ENCODE results near the gene PEX5L.
"Not testable (repeated sequence)": the region's sequence is repeated elsewhere in the genome, so short reads cannot be mapped to it uniquely, and the experiment has no call there.

Gene PEX5L

GRCh38 chr3:179829401-179829800 lies 207.3 kb downstream of the PEX5L start:
- FAIRE-seq = no peak

DNA sequence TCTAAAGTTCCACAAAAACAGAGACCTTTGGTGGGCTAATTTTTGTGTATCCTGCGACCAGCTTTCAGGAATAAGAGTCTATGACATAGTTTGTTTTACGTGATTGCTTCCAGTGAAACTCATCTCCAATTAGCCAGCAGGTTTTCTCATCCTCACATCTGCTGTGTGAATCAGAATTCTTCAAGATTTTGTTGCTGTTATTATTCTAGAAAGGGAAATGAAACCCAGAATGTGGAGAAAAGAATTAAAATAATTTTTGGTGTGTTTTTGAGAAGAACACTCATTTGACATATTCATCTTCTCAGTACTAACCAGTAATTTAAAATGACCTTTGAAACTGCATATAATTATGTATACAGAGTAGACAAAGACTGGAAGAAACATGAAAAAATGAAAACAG lies 208.0 kb downstream of the PEX5L start:
- FAIRE-seq = no peak

GRCh38 chr3:179826247-179826637 lies 210.5 kb downstream of the PEX5L start:
- FAIRE-seq = no peak

GRCh38 chr3:179825527-179826246 lies 211.1 kb downstream of the PEX5L start:
- FAIRE-seq = no peak

DNA sequence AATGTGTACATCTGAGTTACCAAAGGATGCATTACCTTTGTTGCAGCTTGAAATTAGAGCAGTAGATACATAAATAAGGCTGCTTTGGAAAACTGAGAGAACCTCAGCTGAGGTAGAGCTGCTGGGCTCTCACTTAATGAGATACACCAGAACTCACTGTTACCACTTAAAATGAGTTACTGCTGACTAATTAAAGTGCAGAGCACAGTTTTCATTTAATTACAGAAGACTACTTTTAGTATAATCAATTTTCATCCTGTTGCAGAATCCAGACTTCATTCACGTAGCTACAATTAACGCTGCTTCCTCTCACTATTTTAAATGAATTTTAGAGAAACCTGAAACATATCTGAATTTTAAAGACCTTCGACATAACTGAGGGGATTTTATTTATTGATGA lies 214.4 kb downstream of the PEX5L start:
- FAIRE-seq = no peak

DNA sequence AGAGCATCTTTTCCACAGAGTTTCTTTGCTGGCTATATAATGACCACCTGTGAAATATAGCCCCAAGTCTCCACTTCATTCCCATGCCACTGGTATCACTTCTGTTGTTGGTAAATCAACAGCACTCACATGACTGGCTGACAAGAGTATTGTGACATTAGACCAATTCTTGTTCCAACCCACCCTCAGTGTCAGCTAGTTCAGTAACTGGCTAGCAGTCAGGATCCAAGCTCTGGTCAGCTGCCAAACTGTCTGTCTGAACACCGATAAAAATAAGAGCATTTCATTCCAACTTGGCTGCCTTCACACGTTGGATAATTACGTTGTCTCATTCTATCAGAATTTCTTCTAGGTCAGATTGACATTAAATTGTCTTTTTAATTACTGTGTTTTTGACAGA lies 217.4 kb downstream of the PEX5L start:
- FAIRE-seq = no peak

DNA sequence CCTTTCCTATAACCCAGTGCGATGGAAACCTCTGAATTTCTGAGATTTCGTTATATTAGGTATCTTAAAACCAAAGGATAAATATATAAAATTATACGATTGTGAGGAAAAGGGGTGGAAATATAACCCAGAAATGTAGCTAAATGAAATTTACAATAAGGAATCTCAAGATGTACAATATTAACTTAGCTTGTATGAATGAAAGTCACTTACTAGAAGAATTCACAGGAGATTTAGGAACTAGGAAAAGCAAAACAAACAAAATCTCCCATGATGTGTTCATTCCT lies 224.7 kb downstream of the PEX5L start:
- FAIRE-seq = peak; percentile 36

DNA sequence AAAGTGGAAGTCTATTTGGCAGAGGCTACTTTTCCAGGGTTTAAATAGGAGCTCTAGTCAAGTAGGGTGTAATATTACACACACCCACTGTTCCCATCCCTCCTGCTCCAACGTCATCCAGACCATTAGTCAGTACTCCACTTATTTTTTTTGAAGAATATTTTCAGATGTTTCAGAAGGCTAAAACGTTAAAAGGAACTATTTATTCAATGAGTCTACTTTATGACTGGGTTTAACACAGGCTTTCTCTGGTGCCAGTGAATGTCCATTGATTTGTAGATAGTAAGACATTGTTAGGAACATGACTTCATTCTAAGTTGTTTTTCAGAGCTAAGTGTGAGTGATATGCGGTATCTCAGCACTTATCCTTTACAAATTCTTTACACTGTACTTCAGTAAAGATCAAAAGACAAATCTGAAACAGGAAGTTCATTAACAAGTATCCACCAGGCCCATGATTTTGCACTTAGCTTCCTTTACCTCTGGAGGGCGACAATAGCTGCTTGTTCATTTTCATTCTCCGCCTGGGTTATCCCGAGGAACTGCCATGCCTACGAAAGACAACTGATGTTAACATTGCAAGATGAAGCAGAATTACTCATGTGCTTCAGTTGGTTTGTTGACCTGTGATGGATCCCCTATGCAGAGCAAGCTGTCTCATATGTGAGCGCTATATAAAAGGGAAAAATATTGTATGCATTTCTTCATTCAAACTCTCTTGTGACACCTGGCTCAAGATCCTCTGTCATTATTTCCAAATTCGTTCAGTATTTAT lies 225.2 kb downstream of the PEX5L start:
- FAIRE-seq = peak; percentile 90

DNA sequence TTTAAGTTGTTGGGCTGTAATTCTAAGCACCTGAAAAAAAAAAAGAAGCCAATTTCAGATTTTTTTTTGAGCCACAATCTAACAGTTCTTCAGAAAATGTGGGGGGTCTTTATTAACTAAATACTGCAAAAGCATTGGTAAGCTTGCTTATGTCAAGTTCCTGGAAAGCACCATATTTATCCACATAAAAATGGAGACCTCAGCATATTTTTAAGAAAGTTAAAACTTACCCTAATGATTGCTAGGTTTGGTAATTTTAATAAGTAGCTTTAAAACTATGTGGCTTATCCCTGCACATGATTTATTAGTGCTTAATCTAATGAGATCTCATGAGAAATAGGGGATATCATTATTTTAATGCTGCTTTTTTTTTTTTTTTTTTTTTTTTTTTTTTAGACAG lies 227.1 kb downstream of the PEX5L start:
- no peak for FAIRE-seq

- FAIRE-seq = no peak
Observed at GRCh38 chr3:179807588-179807987, 229.1 kb downstream of the PEX5L start.

DNA sequence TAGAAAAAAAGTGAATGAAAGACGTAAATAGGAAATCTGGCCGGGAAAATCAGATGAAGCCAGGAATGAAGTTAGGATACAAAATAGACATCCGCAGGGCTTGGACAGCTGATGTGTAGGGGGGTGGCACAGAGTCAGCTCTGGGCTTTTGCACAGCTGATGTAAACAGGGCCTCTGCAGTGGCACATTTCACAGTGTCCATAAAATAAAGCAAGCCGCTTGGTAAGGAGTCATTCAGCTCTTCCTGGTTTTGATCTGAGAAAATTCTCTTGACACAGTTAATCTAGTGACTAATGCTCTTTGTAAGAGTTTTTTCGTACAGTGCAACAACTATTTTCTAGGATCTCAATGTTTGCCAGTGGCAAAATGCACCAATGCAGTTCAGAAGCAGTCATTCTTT lies 230.6 kb downstream of the PEX5L start:
- FAIRE-seq = no peak

GRCh38 chr3:179801856-179802255 lies 234.9 kb downstream of the PEX5L start:
- no peak for FAIRE-seq

- FAIRE-seq = no peak
Observed at GRCh38 chr3:179801263-179801662, 235.5 kb downstream of the PEX5L start.

GRCh38 chr3:179797192-179797591 lies 239.5 kb downstream of the PEX5L start:
- FAIRE-seq = no peak

GRCh38 chr3:179796421-179796820 lies 240.3 kb downstream of the PEX5L start:
- no peak for FAIRE-seq

- no peak for FAIRE-seq
Observed at GRCh38 chr3:179794355-179794754, 242.4 kb downstream of the PEX5L start.

- FAIRE-seq = no peak
Observed at GRCh38 chr3:179791793-179792192, 244.9 kb downstream of the PEX5L start.

DNA sequence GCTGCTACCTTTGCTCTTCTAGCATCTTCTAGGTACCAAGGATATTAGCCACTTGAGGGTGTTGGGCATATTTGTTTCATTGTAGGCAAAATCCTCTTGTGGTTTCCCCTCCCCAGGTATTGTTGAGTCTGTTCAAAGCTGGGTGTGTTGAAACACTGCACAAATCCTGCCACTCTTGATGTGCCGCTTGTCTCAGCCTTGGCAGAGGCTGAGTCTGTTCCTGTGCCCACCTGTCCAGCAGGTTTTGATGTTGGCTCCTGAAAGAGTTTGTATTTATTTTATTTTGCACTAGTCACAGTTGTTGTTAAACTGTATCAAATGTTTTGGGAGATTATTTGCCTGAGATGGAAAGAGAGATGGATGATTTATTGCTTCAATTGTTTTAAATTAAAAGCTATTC lies 247.7 kb downstream of the PEX5L start:
- FAIRE-seq = no peak

DNA sequence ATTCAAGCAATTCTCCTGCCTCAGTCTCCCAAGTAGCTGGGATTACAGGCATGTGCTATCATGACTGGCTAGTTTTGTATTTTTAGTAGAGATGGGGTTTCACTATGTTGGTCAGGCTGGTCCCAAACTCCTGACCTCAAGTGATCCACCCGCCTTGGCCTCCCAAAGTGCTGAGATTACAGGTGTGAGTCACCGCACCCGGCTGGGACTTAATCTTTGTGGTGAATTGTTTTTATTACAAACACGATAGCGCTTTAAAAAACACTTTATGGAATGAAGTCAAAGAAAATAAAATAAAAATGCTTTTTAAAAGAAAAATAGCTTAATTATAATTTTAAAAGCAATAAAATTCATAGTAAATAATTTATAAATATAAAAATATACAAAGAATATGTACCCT lies 253.9 kb downstream of the PEX5L start:
- FAIRE-seq = not testable (repeated sequence)

DNA sequence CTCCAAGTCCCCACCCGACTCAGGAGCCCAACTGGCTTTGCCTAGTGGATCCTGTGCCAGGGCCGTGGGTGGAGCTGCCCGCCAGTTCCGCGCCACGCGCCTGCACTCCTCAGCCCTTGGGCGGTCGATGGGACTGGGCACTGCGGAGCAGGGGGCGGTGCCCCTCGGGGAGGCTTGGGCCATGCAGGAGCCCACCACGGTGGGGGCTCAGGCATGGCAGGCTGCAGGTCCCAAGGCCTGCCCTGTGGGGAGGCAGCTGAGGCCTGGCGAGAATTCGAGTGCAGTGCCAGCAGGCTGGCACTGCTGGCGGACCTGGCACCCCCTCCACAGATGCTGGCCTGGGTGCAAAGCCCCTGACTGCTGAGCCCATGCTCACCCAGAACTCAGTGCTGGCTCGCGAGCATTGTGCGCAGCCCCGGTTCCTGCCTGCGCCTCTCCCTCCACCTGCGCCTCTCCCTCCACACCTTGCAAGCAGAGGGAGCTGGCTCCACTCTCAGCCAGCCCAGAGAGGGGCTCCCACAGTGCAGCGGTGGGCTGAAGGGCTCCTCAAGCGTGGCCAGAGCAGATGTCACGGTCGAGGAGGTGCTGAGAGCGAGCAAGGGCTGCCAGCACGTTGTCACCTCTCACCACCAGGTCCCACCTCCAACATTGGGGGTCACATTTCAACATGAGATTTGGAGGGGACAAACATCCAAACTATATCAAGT lies 261.2 kb downstream of the PEX5L start:
- FAIRE-seq = no peak

DNA sequence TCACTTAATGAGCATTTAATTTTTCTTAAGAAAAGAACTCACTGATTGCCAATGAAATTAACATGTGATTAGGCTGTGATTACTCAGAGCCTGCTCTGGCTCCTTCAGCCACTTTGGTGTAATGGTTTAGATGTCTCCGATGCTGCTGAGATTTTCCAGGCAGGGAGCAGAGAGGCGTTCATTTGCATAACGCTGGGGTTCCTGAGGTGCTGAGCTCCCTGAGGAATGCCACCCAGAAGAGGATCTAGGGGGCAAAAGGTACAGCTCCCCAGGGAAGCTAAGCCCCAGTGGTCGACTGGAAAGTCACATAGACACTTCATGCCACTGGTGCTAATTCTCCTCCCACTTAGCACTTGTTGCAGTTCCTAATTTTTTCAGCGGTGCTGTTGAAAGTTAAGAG lies 264.4 kb downstream of the PEX5L start:
- no peak for FAIRE-seq

DNA sequence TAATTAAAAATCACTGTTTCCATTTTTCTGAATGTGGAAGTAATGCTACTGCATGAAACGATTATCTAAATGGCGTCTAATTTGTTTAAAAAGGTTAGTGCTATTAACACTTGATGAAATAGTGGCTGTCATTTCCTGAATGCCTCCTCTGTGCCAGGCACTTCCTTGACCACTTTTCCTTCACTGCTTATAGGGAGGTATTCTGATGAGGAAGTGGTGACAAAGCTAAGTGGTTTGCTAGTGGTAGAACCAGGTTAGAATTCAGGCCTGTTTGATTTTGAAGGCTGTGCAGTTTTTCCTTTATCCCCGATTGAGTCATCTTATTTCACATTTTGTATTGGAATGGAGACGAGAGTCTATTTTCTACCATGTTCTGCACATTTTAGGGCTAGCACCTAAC lies 264.9 kb downstream of the PEX5L start:
- FAIRE-seq = no peak

GRCh38 chr3:179769411-179770247 lies 267.1 kb downstream of the PEX5L start:
- no peak for FAIRE-seq

Measured in islet of Langerhans (tissue), 1 donor.